ENCODE measurements around the gene ACTN1.

The ACTN1 gene

DNA sequence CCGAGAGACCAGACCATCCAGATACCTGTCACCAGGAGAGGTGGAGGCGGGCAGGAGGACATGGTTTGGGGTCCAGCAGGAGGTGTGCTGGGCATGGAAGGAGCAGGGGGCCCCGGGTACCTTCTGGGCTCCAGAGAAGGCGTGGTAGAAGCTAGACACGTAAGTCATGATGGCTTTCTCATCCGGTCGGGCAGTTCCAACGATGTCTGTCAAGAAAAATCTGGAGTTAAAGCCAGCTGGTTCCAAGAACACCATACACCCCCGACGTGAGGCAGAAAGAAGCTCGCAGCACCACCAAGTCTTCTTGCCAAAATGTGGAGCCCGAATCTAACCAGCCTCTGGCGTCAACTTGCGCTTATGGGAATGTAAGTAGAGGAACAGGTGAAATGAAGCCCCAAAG is 76.7 kb downstream of the ACTN1 start:
- Histone ChIP-seq H3K4me3 (ENCODE audit: low read depth, low read length) (no peak overlapping the region), H3K9me3 (no peaks in the 10 kb centered on the region), H3K4me1 (no peaks in the 10 kb centered on the region), H3K27me3 (no peaks in the 10 kb centered on the region), H3K36me3 (peaks cover 54% of the 10 kb centered on the region)
- no peak for DNase-seq
- no peak for TF ChIP-seq CTCF (IDR thresholded peaks at IDR 0.05; ENCODE audit: low read depth, low read length)

DNA sequence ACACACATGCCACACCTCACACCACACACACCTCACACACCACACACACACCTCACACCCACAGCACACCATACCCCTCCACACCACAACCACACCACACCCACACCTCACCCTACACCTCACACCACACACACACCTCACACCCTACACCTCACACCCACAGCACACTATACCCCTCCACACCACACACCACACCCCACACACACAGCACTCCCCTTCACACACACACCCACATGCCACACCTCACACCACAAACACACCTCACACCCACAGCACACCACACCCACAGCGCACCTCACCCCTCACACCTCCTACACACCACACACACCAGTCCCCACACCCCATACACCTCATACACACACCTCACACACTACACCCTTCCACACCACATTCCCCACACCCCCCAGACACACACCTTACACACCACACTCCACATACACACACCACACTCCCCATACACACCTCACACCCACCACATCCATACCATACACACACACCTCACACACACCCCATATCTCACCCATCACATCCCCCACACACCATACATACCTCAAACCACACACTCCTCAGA is 80.0 kb downstream of the ACTN1 start:
- peaks cover 44% of the 10 kb centered on the region for H3K36me3 ChIP-seq
- TF ChIP-seq CTCF (IDR thresholded peaks at IDR 0.05; ENCODE audit: low read depth, low read length) = no peak
- H3K4me1 ChIP-seq = no peaks in the 10 kb centered on the region
- DNase-seq = no peak
- no peaks in the 10 kb centered on the region for H3K9me3 ChIP-seq
- H3K4me3 ChIP-seq (ENCODE audit: low read depth, low read length) = no peak overlapping the region
- no peaks in the 10 kb centered on the region for H3K27me3 ChIP-seq

- no peak overlapping the region for H3K4me3 ChIP-seq (ENCODE audit: low read depth, low read length)
- DNase-seq = no peak
- H3K4me1 ChIP-seq = no peaks in the 10 kb centered on the region
- peaks cover 43% of the 10 kb centered on the region for H3K36me3 ChIP-seq
- TF ChIP-seq CTCF (IDR thresholded peaks at IDR 0.05; ENCODE audit: low read depth, low read length) = no peak
- no peaks in the 10 kb centered on the region for H3K9me3 ChIP-seq
- no peaks in the 10 kb centered on the region for H3K27me3 ChIP-seq
Observed at GRCh38 chr14:68898248-68899032, 80.7 kb downstream of the ACTN1 start.

- H3K9me3 ChIP-seq = no peaks in the 10 kb centered on the region
- TF ChIP-seq CTCF (IDR thresholded peaks at IDR 0.05; ENCODE audit: low read depth, low read length) = no peak
- no peaks in the 10 kb centered on the region for H3K27me3 ChIP-seq
- H3K4me1 ChIP-seq = no peaks in the 10 kb centered on the region
- H3K4me3 ChIP-seq (ENCODE audit: low read depth, low read length) = no peak overlapping the region
- DNase-seq = no peak
- peaks cover 47% of the 10 kb centered on the region for H3K36me3 ChIP-seq
Observed at GRCh38 chr14:68897559-68898155, 81.4 kb downstream of the ACTN1 start.

- Histone ChIP-seq H3K36me3 (peaks cover 48% of the 10 kb centered on the region), H3K27me3 (no peaks in the 10 kb centered on the region), H3K4me1 (no peaks in the 10 kb centered on the region), H3K4me3 (ENCODE audit: low read depth, low read length) (no peak overlapping the region), H3K9me3 (no peaks in the 10 kb centered on the region)
- DNase-seq = no peak
- TF ChIP-seq CTCF (IDR thresholded peaks at IDR 0.05; ENCODE audit: low read depth, low read length) = peak; percentile 45
Observed at GRCh38 chr14:68896132-68896531, 83.0 kb downstream of the ACTN1 start.

Data from BE2C (cell line).